ENCODE results near the gene TBC1D12.

DNA sequence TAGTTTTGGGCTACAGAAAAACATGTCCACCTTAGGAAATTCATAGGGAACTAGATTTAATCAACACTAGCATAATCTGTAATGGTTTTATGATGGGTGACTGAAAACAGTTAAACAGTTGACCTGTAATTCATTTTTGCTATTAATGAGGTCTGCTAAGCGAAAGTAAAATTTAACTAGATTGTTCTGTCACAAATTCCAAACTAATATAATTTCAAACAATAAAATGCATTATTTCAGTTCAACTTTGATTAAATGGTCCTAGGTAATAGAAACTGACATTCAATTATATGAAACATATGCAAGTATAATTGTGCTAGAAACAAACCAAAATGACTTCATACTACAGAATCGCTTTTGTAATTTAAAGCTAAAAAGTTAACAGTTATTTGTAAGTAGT, 46.5 kb upstream of the TBC1D12 start:
- no peak for TF ChIP-seq CTCF (IDR thresholded peaks at IDR 0.05; ENCODE audit: low read length)
- TF ChIP-seq EZH2 (optimal IDR thresholded peaks at IDR 0.05; ENCODE audit: low read depth, low read length), result no peak
- TF ChIP-seq EZH2phosphoT487 (IDR thresholded peaks at IDR 0.05; ENCODE audit: low read length), result no peak

Data from MM.1S (cell line).